ENCODE results near the gene LIPK.

GRCh38 chr10:88783724-88784123, 77.7 kb downstream of the LIPK start:
- TF ChIP-seq, protein P1, sequence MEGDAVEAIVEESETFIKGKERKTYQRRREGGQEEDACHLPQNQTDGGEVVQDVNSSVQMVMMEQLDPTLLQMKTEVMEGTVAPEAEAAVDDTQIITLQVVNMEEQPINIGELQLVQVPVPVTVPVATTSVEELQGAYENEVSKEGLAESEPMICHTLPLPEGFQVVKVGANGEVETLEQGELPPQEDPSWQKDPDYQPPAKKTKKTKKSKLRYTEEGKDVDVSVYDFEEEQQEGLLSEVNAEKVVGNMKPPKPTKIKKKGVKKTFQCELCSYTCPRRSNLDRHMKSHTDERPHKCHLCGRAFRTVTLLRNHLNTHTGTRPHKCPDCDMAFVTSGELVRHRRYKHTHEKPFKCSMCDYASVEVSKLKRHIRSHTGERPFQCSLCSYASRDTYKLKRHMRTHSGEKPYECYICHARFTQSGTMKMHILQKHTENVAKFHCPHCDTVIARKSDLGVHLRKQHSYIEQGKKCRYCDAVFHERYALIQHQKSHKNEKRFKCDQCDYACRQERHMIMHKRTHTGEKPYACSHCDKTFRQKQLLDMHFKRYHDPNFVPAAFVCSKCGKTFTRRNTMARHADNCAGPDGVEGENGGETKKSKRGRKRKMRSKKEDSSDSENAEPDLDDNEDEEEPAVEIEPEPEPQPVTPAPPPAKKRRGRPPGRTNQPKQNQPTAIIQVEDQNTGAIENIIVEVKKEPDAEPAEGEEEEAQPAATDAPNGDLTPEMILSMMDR (IDR thresholded peaks at IDR 0.05): no peak
- TF ChIP-seq POLR2A (IDR thresholded peaks at IDR 0.05): no peak

Data from right lobe of liver (tissue), 4 donors.